Measurements from ENCODE around the gene MAN1A1.

DNA sequence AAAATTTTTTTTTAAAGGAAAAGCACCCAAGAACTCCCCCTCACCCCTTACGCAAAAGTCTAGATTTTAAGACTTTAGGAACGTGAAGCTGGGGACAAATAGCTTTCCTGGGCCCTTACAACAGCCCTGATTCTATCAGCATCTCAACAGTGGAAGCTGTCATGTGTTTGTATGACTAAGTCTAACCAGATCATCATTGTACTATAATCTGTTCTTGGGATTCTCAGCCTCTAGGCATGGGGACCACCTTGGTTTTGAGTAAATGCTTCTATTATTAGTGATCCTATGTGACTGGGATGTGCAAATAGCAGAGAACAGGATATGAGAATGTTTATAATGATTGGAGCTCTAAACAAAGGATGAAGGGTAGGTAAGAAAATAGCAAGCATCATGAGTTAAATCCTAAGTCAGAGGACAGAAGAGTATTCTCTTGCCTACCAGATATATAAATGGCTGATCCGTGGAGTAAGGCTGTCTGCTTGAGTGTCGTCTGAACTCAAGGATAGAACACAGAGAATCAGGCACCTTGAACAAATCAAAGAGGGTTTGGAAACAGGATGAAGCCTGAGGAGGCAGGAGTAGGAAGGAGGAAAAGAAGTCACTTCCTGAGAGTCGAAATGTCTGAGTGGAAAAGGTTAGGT lies 165.4 kb downstream of the MAN1A1 start:
- TF ChIP-seq, protein P1, sequence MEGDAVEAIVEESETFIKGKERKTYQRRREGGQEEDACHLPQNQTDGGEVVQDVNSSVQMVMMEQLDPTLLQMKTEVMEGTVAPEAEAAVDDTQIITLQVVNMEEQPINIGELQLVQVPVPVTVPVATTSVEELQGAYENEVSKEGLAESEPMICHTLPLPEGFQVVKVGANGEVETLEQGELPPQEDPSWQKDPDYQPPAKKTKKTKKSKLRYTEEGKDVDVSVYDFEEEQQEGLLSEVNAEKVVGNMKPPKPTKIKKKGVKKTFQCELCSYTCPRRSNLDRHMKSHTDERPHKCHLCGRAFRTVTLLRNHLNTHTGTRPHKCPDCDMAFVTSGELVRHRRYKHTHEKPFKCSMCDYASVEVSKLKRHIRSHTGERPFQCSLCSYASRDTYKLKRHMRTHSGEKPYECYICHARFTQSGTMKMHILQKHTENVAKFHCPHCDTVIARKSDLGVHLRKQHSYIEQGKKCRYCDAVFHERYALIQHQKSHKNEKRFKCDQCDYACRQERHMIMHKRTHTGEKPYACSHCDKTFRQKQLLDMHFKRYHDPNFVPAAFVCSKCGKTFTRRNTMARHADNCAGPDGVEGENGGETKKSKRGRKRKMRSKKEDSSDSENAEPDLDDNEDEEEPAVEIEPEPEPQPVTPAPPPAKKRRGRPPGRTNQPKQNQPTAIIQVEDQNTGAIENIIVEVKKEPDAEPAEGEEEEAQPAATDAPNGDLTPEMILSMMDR (IDR thresholded peaks at IDR 0.05; ENCODE audit: insufficient read depth, low read length, poor library complexity, severe bottlenecking), result no peak
- TF ChIP-seq EZH2phosphoT487 (conservative IDR thresholded peaks at IDR 0.05; ENCODE audit: low read length), result no peak

All from SU-DHL-6 (cell line).